Measurements from ENCODE around the gene XPO6.

- TF ChIP-seq YY1 (IDR thresholded peaks at IDR 0.05; ENCODE audit: low read depth) (no peak), CTCF (IDR thresholded peaks at IDR 0.05) (no peak), EP300 (IDR thresholded peaks at IDR 0.05; ENCODE audit: borderline replicate concordance in 1 of 2, low read depth in 1 of 2, low read length in 1 of 2) (no peak), RXRA (IDR thresholded peaks at IDR 0.05; ENCODE audit: borderline replicate concordance, low read depth) (no peak)
Measured at GRCh38 chr16:28120754-28121153, 91.0 kb downstream of the XPO6 start.
